ENCODE results near the gene PAQR8.
"Not testable (repeated sequence)": the region's sequence is repeated elsewhere in the genome, so short reads cannot be mapped to it uniquely, and the experiment has no call there.

Gene PAQR8

DNA sequence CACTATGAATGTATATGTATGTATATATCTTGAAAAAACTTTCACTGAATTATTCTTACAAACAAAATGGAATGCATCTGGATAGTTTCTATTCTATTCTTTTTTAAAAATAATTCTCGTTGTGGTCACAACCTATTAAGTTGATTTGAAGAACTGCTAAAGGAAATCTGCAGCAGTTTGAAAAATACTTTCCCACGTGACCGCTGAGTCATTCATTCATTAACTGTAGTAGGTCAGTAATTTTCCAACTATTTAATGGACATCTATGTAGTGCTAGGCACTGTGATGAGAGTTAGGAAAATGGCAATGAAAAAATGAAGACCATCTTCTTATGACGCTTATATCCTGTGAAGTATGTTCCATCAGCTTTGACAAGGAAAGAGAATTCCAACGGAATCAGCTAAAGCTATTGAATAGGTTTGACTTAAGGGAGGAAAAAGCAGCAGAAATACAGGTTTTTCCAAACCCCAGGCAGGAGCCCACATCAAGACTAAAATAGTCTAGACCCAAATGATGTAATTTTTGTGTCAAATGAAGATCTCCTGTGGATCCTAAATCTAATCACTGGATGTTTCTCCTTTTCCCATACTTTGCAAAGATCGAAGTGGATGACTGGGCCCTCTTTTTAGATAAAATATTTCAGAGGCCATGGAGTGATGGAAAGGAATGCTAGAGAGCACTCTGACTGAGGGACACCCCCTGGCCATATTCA lies 54.1 kb downstream of the PAQR8 start:
- DNase-seq, result no peak

- peak; percentile 62 for DNase-seq
Measured at GRCh38 chr6:52416629-52417151, 54.7 kb downstream of the PAQR8 start.

- no peak for DNase-seq
Measured at GRCh38 chr6:52417675-52418111, 55.7 kb downstream of the PAQR8 start.

GRCh38 chr6:52418606-52419005 lies 56.7 kb downstream of the PAQR8 start:
- DNase-seq, result no peak

DNA sequence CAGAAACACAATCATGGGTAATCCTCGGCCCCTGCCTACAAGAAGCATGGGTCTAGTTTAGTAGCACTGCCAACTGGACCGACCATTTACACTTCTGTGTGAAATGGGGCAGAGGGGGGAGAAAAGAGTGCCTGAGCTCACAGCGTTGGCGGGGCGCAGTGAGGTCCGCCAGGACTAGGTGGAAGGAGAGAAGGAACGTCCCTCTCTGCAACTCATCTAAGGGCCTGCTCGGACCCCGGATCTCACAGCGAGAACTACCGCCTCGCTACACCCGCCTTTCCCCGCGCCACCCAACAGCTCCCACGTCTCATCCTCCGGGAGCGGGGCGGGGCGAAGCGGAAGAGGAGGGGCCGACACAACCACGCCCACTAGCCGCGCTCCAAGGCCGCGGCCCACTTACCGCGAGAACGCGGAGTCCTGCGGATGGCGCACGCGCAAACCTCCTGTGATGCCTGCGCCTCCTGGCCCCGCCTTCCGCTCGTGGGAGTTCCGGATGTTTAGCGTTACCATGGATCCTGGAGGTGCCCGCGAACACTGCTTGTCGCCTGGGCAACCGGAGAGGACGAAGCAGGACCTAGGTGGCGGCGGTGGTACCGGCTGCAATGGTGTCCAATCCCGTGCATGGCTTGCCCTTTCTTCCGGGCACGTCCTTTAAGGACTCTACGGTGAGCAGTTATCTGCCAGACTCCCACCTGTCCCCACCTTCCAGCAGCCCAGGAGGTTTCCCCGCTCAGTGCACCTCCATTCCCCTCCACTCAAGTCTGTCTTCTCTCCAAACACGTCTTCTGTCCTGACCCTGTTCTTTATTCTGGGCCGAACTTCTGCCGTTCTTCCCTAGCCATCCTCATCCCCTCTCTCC lies 58.1 kb downstream of the PAQR8 start, which contains the start of gene EFHC1:
TSS of gene EFHC1 (plus strand) at position 534 of the 859 bp plus-strand sequence. CDS start at position 603, 69 bp downstream.
- peak; percentile 99 for DNase-seq

- peak; percentile 15 for DNase-seq
Measured at GRCh38 chr6:52420668-52421358, 58.9 kb downstream of the PAQR8 start.

- no peak for DNase-seq
Measured at GRCh38 chr6:52422156-52422555, 60.2 kb downstream of the PAQR8 start.

- DNase-seq, result no peak
Measured at GRCh38 chr6:52423448-52423847, 61.5 kb downstream of the PAQR8 start.

GRCh38 chr6:52423971-52424381 lies 62.0 kb downstream of the PAQR8 start:
- DNase-seq, result no peak

DNA sequence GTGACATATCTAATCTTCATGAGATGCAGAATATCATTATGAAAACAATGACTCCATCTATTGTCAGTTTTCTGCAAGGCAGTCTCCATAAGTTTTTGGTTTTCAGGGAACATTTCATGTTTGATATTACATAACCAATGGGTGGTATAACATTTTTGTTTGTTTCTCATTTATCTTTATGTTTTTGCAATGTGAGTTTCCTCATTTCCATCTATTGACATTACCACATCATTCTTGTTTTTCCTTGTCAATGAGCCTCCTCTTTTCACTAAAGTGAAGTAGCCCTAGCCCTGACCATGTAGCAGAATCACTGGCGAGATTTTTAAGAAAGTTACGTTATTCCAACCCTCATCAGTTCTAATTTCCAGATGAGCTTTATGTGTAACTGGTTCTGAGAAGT lies 62.6 kb downstream of the PAQR8 start:
- DNase-seq, result no peak

GRCh38 chr6:52426667-52427066 lies 64.7 kb downstream of the PAQR8 start:
- DNase-seq, result no peak

DNA sequence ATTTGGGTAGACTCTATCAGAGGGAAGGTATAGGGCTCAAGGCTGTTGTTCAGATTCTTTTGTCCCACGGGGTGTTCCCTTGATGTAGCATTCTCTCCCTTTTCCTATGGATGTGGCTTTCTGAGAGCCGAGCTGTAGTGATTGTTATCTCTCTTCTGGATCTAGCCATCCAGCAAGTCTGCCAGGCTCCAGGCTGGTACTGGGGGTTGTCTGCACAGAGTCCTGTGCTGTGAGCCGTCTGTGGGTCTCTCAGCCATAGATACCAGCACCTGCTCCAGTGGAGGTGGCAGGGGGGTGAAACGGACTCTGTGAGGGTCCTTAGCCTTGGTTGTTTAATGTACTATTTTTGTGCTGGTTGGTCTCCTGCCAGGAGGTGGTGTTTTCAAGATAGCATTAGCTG lies 71.3 kb downstream of the PAQR8 start:
- not testable (repeated sequence) for DNase-seq

GRCh38 chr6:52435345-52435744 lies 73.4 kb downstream of the PAQR8 start:
- DNase-seq, result no peak

GRCh38 chr6:52438926-52439325 lies 77.0 kb downstream of the PAQR8 start:
- peak; percentile 15 for DNase-seq

- DNase-seq, result no peak
Measured at GRCh38 chr6:52454556-52454955, 92.6 kb downstream of the PAQR8 start.

DNA sequence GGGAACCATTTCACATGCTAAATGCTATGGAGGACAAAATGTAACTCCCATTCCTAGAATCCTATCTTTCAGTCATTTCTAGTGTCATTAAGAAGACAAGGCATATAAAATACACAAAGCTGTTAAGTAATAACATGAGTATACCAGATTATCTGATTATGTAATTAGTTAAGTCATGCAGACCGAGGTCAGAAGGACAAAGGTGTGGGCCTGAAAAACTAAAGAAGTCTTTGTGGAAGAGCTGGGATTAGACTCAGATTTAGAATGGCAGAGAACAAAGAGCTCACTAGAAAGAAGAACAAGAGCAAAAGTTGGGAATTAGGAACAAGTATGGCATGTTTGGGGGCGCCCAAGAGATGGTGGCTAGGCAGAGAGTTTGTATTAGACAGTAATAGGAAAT lies 95.1 kb downstream of the PAQR8 start:
- DNase-seq, result no peak

All from suppressor macrophage treated with lipopolysaccharide for 4 hours (primary cell).